ENCODE results near the gene YBX2.

YBX2 gene

DNA sequence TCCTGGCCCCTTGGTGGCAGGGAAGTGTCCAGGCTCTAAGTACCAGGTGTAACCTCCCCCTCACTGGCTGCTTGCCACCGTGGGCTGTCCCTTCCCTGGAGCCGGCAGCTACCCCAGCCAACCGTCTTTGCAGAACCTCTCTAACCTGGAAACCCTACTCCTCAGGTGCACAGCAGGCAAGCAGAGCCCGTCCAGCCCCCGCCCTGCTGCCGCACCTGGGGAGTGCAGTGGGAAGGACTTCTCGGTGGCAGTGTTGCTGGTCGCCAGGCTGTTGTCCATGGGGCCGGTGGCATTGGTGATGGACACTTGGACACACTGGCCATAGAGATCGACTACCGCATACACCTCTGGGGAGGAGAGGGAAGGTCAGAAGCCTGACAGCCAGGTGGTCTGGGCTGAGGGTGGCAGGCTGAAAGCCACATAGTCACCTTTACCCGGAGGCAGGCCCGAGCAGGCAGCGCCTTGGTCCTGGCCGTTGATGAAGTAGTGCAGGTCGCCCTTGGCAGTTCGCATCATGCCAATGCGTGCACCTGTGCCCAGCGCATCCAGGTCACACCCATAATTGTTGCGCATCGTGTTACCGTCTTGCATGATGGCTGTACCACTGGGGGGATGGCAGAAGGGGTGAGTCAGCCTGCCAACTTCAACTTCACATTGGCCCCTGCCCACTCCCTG, 28.2 kb upstream of the YBX2 start:
- no peak for FAIRE-seq

DNA sequence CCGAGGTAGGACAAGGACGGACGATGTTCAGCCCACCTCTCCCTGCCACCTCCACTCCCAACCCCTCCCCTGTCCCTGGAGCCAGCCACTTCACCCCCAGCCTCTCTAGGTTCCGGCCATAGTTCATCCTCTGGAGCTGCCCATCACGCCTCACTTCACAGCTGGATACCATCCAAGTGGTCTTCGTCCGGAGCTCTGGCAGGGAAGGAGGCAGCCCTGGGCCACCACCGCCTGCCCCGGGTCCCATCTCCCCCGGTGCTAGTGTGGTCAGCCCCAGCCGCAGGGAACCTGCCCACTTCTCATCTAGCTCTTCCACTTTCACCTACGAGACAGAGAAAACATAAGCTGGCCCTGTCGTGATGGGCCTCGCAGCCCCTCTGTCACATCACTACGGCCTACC, 27.0 kb upstream of the YBX2 start:
- no peak for FAIRE-seq

DNA sequence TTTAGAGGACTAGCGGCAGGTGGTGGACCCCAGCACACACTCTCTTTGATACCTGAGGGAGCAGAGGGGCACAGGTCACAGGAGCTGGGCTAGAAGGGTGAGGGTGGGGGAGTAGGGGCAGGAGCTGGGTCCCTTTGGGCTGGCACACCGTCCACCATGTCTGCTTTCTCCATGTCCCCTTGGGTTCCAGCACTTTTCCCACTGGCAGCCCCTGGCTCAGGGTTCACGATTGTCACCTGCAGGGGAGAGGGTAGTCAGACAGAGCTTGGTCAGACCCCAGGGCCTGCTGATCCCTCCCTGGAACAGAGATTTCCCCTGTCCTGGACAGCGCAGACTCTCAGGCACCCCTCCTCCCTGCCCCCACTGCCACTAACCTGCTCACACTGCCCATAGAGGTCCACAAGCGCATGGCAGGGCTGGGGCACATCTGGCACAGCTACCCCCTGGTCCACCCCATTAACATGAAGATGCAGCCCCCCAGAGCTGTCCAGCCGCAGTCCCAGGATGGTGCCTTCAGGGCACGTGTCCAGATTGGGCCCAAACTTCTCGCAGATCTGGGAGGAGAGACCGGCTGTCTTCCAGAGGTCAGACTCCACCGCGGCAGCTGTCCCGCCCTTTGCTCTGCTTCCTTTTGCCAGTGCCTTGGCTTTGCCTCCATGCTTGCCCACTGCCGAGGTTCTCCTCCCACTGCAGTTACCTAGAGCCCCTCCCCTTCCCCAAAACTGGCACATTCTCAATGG, 23.9 kb upstream of the YBX2 start:
- no peak for FAIRE-seq

DNA sequence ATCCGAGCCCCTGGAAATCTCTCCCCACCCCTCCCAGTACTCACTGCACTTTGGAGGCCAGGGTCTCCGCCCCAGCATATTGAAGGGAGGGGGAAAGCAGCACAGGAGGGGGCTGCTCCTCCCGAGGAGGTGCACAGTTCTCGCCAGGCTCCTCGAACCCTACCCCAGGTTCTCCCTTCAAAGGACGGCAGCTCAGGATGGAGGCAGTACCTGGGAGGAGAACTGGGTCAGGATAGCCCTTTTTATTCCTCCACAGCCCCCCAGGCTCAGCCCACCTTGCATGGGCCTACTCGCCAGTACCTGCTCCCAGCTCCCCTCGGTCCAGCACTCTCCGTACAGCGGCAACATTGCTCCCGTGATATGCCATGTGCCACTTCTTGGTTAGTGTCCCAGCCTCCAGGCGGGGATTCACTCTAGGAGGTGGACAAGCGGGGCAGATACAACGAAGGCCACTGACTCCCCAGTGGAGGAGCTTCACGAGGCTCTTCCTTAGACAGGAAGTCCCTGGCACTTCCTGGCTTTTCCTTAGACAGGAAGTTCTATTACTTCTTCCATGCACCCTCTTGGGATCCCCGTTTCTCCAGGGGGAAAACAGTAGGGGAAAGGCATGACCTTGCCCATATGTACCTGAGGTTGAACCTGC, 22.8 kb upstream of the YBX2 start:
- FAIRE-seq = no peak

DNA sequence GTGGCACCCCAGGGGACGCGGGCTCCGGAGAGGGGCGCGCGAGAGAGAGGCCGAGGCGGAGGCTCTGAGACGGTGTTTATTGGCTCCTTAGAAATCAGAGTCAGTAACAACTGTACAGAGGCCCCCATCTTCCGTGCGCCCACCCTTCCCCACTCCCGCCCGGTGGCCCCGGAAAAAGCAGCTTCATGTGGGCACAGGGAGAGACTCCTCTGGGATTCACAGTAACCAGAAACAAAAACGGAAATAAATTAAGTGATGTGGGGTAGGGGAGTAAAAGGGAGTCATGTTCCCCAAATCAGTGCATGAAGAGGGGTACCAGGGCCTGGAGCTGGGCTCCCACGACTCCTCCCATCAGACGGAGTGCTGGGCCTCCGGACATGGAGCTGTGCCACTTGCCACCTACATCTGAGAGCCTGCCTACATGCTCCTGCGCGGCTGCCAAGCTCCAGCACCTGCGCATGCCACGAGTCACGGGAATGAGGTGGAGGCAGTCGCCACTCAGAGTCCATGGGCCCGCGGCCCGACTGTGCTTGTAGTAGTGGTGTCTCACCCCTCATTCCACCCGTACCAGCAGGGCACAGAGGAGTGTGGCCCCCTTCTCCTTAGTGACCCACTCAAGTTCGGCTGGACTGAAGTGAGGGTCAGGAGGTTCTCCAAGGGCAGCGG, 21.3 kb upstream of the YBX2 start:
- FAIRE-seq = no peak

DNA sequence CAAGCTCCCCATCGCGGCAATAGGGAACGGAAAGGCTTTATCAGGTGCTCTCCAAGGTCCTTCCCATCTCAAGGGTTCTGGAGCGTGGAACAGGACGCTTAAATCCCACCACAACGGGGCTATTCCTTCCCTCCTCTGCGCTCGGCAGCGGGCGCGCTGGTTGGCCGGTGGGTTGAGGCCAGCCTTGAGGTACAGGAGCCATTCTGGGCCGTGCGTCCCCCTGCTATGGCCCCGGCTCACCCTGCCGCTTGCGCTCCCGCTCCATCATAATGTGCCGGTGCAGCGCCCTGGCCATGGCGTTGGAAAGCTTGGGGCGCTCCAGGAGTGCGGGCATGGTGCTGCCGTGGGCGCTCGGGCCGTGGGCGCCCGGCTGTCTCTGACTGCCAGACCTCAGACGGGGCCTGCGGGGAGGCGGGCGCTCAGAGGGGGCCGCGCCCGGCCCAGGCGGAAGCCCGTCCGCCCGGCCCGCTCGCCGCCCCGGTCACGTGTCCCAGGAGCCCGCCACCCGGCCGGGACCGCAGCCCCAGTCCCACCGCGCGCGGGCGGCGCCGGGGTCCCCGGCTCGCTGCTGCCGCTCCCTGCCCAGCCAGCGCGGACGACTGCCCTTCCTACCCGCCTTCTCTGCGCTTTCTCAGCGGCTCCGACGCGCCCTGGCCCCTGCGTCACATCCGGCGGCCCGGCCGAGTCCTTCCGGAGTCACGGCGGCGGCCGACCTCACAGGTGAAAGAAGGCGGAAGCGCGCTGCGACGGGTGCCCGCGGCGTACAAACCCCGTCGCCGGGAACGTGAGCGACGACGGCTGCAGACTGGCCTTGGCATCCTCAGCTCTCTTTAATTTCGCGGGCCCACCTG, 20.5 kb upstream of the YBX2 start, which contains the start of gene GPS2:
GPS2 (minus strand) TSS at position 642 of the 851 bp plus-strand sequence; CDS start at position 334, 308 bp downstream.
- FAIRE-seq = no peak

DNA sequence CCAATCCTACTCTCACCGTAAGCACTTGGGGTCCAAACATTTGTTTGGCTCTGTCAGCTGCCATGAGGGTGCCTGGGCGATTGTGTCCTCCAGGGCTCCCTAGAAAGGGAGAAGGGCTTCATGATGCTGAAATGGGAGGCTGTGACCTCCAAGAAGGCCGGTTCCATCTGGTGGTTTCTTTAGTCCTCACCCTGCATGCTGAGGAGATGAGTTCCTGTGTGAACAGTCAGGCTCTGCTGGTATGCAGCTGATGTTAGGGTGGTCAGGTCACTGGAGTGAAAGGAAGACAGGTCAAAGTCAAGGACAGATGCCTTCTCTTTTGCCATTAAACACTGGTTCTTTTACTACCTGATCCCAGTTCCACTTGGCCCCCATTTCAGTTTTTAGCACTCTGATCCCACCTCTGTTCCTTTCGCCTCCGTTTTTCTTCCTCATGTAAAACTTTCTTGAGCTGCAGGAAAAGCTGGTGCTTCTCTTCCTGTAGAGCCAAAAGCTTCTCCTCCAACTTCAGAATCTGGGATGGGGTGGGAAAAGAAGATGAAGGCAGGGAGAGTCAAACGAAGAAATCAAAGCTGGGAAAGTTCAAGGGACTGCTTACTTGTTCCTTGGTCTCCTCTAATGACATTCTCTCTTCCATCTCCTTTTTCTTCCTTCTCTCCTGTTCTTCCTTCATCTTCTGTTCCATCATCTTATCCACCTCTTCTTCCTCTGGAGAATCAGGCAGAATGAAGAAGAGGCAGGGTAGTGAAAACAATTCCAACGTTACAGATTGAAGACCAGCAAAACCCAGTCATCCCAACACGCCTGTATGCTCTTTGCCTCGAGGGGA, 19.7 kb upstream of the YBX2 start:
- FAIRE-seq = no peak

DNA sequence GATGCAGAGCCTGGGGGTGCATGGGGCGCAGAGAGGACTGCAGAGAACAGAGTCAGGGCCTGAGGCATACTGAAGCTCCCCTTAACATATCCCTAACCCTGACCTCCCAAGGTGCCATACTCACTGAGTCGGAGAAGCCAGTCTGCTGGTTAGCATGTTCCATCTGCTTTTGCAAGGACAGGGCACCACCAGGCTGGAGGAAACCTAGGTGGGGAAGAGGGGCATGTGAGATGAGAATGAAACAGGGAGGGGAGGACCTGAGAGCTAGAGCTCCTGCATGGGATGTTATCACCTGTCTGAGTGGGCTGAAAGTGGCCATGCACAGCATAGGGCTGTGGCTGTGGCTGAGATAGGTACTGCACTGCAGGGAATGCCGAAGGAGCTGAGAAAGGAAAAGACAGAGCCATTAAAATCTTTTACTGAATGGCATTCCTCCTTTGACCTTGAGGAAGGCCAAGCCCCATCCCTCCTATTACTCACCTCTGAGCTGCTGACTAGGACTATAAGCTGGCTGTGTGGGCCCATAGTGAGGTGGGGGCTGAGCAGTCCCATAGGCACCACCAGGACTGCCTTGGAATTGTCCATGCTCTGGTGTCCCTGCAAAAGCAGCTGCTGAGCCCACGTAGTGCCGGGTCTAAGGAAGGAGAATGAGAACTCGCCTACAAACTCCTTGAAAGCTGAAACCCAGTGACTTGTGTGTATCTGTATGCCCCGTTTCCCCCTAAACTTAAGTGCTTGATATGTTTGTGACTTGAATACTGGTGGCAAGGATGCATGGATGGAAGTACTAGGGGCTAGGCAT, 18.9 kb upstream of the YBX2 start:
- FAIRE-seq = no peak

DNA sequence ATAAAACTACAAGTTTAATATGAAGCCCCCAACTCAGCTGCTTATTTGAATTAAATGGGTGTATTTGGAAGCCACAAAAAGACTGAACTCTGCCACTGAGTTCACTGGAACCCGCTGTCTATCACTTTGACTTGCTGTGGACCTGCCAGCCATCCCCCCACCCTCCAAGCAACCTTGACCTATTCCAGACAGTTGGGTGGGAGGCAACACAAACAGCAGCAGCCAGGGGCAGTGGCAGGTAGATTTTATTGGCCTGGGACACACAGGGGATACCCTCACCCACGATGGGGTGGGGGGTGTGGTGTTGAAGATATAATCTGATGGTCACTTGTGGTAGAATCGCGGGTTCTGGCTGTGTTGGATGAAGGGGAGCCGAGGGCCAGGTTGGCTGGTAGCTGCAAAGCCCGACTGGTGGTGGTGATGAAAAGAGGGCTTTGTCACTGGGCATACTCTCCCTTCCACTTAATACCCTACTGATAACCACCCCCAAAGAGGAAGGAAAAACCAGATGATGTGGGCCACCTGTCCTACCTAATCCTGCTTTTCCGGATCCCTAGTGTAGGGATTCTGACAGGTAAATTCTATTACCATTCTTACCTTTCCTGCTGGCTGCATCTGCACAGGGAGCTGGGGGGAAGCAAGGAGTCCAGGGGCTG, 18.1 kb upstream of the YBX2 start:
- FAIRE-seq = no peak

DNA sequence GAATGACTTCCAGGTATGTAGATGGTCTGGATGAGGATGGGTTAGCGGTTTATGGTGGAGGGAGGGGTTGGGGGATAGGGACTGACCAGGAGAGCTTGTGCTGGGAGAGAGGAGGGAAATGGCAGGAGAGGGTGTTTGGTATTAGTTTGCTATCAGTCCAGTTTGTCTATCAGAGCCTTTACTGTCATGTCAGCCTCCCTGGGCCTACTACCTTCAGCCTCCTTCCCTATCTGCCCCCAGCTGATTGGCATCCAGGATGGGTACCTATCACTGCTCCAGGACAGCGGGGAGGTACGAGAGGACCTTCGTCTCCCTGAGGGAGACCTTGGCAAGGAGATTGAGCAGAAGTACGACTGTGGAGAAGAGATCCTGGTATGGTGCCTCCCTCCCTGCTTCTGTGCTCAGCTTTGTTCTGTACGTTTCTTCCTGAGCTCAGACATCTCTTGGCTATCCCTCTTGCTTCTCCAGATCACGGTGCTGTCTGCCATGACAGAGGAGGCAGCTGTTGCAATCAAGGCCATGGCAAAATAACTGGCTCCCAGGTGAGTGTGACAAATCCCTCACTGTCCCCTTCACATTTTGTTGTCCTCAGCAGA, 16.8 kb upstream of the YBX2 start:
- FAIRE-seq = no peak

DNA sequence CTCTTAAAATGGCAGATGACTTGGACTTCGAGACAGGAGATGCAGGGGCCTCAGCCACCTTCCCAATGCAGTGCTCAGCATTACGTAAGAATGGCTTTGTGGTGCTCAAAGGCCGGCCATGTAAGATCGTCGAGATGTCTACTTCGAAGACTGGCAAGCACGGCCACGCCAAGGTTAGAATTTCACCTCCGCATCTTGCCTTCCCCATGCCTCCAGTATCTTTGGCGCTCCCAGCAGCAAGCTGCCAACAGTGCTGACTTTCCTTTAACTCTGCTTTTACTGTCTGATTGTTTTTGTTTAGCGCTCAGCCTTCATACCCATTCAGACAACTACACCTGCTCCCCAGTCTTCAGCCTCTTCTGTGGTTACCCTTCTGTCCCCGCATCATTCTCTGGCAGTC, 15.2 kb upstream of the YBX2 start:
- FAIRE-seq = no peak

DNA sequence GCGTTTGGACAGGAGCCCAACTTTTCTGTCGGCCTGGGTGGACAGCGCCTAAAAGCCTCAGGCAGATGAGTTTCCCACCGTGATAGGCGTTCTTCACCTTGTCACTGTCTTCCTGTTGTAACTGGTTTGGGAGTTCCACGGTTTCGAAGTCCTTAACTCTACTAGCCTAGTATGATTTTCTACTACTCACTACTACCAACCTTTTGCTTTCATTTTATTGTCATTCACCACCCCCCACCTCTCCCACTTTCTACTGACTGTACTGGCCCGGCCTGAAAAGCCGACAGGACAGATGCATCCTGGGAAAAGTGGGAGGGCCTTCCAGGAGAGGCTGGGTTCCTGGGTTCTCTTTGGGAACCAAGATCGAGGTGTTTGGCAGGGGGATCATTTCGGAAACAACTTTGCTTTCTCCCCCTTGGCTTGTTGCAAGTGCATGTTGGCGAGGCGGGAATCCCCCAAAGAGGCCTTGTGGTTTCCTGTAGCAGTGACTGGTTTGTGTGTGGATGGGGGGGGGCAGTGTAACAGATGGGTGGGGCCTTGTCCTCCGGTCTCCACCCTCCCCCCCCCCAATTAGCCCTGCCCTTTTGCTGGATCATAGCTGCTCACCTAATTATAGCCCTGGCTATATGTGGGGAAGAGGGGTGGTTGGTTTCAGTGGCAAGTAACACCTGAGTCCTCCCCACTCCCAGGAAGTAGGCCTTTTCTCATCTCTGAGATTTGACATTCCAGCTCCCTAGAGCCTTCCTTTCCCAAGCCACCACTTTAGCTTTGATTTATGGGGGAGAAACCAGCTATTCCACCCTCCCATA, 14.4 kb upstream of the YBX2 start:
- FAIRE-seq = no peak

DNA sequence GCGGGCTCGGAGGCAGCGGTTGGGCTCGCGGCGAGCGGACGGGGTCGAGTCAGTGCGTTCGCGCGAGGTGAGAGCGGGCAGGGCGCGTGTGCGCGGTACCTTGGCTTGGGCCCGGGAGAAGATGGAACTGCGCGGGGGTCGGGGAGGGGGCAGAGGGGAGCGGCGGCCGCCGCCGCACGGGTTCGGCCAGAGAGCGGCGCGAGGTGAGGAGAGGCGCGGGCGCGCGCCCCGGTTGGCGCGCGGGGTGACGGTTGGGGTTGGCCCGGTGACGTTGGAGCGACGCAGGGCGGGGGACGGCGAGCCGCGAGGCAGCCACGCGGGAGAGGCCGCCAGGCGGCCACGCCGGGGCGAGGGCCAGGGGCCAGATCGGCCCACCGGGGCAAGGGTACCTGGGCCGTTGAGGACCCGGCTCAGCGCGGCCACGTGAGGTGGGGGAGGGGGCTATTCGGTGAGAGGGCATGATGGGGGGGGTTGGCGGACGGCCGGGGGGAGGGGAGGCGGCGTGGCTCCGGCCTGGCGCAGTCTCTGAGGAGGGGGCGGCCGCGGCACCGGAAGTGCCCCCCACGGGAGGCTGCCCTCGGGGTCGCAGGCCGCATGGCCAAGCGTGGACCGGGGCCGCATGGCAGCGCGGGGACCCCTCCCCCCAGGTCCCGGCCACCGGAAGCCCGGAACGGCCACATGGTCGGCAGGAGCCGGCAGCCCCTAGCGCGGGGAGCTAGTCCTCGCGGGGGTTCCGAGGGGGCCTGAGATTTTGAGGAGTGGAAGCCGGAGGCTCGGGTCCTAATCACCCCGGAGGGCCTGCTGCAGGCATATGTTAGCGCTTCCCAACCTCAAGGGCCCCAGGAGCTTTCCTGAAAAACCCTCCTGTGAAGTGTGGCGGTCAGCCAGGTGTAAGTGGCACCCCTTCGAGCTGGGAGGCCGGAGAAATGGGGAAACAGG, 13.5 kb upstream of the YBX2 start:
- no peak for FAIRE-seq

DNA sequence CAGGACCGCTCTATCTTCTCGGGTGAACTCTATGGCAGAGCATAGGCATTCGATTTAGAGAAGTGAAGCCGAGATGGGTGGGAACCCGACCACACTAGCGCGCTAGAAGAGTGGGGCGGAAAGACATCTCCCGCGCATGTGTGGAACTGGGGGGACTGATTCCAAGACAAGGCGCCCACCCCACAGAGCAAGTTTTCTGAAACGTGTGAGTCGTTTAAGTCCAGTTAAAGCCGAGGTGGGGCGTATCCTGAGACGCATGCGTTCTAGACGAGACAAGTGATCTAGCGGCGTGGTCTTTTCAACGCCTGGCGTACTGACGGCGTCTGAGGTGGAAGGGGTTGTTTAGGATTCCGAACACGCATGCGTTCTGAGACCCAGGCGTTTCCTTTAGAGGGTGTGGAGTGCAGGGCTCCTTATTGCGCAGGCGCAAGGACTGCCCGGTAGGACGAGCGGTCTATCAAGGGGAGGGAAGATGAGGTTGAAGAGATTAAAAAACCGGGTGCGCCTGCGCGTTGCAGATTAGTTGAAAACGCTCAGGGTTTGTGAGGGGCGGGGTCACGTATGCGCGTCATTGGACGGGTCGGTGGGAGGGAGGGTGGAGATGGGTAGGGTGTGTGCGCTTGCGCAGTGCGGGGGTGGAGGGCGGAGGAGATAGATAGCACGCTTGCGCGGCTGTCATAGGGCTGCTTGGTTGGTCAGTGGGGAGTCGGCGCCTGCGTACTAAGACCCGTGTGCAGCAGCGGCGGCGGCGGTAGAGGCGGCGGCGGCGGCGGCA, 12.7 kb upstream of the YBX2 start, which contains the start of gene EIF5A:
EIF5A (plus strand) TSS at position 718 of the 775 bp plus-strand sequence. CDS start 2,008 bp downstream, outside the sequence.
- FAIRE-seq = peak; percentile 97

DNA sequence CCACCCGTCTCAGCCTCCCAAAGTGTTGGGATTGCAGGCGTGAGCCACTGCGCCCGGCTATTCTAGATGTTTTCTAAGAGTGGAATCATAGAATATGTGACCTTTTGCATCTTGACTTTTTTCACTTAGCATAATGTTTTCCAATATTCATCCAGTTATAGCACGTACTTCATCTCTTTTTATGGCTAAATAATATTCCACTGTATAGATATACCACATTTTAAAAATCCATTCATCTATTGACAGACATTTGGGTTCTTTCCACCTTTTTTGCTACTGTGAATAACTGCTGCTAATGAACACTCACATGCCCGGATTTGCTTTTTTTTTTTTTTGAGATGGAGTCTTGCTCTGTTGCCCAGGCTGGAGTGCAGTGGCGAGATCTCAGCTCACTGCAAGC, 9.7 kb upstream of the YBX2 start:
- no peak for FAIRE-seq

DNA sequence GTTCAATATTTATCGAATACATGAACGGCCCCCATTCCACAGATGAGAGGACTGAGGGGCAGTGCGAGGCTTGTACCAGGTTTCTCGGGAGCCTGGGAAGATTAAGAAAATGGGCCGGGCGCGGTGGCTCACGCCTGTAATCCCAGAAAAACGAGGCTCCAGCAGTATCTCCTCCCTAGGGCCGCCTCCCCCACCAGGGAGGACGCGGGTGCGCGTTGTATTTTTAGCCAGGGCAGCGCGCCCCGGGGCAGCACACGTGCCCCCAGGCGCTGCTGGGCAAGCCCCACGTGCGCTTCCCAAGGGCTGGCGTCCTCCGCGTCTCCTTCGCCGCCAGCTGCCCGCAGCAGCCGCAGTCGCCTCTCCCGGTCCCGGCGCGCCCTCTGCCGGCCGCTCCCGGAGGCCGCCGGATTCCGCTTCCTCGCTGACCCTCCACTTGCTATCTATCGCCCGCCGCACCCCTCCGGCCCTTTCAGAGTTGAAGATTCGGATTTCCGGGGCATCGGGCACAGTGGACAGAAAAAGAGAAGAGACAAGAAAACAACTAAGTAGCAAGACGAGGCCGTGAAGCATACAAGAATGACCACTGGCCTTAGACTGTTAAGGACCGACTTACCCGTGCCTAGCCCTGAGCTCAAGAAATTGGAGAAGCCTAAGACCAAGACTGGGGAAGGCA, 1.9 kb upstream of the YBX2 start:
- FAIRE-seq = no peak
